Measurements from ENCODE around the gene KIF12.

Gene KIF12

DNA sequence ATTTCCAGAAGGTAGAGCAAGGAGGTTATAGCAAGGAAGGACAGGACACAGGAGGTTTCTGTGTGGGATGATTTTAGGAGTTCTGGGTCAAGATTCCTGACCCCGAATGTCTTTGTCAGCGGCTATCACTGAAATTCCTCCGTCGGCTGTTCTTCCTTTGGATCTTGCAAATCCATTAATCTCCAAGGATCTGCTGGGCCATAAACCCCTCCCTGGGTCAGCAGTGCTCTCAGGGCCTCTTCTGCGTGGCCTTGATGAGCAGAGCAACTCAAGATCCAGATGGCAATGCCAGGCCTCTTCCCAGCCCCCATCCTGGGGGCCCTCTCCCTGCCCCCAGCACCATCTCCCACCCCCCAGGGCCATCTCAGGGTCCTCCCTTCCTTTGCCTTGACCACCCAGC lies 40.0 kb upstream of the KIF12 start:
- FAIRE-seq (no peak), DNase-seq (ENCODE audit: insufficient read length, low spot score) (no peak)
- TF ChIP-seq, protein P1, sequence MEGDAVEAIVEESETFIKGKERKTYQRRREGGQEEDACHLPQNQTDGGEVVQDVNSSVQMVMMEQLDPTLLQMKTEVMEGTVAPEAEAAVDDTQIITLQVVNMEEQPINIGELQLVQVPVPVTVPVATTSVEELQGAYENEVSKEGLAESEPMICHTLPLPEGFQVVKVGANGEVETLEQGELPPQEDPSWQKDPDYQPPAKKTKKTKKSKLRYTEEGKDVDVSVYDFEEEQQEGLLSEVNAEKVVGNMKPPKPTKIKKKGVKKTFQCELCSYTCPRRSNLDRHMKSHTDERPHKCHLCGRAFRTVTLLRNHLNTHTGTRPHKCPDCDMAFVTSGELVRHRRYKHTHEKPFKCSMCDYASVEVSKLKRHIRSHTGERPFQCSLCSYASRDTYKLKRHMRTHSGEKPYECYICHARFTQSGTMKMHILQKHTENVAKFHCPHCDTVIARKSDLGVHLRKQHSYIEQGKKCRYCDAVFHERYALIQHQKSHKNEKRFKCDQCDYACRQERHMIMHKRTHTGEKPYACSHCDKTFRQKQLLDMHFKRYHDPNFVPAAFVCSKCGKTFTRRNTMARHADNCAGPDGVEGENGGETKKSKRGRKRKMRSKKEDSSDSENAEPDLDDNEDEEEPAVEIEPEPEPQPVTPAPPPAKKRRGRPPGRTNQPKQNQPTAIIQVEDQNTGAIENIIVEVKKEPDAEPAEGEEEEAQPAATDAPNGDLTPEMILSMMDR (IDR thresholded peaks at IDR 0.05; ENCODE audit: insufficient read depth, missing control alignments), result no peak

DNA sequence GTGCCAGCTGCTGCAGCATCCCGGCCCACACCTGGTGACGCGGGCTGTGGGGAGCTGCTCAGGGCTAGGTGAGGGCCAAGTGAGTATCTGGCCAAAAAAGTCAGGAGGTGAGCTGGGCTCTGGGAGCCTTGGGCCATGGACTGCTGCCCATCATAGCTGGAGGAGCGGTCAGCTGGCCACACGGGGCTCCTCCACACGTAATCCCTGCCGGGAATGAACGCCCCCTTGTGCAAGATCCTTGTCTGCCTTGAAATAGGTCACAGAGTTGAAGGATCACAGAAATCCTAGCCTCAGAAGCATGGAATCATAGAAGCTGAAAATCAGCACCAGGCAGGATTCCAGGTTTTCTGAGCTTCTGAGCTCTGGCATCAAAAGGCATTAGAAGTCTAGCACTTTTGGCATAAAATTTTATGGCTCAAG lies 39.5 kb upstream of the KIF12 start:
- FAIRE-seq, result no peak
- no peak for DNase-seq (ENCODE audit: insufficient read length, low spot score)
- TF ChIP-seq, protein P1 (IDR thresholded peaks at IDR 0.05; ENCODE audit: insufficient read depth, missing control alignments), result no peak

DNA sequence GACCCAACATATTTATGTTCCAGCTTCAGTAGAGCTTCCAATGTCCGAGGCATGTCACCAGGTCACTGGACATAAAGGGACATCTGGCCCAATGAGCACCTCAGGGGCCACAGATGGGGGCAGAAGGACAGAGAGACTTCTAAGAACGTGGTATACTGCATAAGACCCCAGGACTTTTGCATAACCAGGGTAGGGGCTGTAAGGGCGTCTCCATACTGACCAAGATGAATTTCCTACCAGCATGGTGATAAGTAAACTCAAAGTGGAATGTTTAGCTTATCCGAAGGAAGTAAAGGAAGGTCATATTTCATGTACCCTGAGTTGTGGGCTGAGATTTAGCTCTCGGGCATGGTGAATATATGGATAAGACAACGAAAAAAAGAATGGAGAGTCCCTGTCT lies 38.7 kb upstream of the KIF12 start:
- TF ChIP-seq, protein P1 (IDR thresholded peaks at IDR 0.05; ENCODE audit: insufficient read depth, missing control alignments), result no peak
- FAIRE-seq (no peak), DNase-seq (ENCODE audit: insufficient read length, low spot score) (no peak)

DNA sequence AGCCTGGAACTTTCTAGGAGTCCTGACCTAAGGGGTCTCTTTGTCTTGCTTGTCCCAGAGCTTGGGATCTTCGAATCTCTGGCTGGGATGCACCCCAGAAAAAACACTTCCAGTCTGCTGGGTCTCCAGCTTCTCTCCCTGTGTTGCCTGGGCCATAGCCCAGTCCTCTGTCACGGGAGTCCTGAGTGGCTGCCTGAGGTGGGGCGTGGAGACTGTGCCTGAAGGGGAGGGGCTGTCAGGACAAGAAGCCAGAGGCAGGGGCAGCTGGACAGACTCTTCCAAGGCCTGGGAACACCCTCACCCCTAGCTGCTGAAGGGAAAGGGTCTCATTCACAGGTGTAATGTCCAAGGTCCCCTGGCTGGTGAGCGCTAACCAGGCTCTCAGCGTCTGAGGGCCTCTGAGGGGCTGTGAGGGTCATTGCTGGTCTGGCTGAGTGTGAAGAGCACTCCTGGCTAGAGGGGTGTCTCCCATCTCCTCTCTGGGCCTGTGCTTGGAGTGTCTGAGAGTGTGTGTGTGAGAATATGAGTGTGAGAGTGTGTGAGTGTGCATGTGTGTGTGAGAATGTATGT lies 35.8 kb upstream of the KIF12 start:
- FAIRE-seq (no peak), DNase-seq (ENCODE audit: insufficient read length, low spot score) (no peak)
- TF ChIP-seq, protein P1 (IDR thresholded peaks at IDR 0.05; ENCODE audit: insufficient read depth, missing control alignments), result no peak

DNA sequence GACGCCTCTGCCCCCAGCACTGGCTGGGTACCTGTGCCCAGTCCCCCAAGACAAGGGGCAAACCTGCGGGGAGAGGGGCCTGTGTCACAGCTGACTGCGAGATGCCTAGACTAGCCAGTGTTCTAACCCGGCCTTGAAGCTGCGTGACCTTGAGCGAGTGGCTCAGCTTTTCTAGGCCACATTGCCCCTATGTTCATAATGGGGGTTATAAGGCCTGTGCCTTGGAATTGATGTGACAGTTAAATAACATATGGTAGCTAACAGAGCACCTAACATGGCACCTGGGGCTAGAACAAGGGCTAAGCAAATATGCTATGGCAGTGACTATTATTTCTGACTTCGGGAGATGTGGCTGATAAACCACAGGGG lies 33.4 kb upstream of the KIF12 start:
- FAIRE-seq (no peak), DNase-seq (ENCODE audit: insufficient read length, low spot score) (no peak)
- TF ChIP-seq, protein P1 (IDR thresholded peaks at IDR 0.05; ENCODE audit: insufficient read depth, missing control alignments), result no peak

DNA sequence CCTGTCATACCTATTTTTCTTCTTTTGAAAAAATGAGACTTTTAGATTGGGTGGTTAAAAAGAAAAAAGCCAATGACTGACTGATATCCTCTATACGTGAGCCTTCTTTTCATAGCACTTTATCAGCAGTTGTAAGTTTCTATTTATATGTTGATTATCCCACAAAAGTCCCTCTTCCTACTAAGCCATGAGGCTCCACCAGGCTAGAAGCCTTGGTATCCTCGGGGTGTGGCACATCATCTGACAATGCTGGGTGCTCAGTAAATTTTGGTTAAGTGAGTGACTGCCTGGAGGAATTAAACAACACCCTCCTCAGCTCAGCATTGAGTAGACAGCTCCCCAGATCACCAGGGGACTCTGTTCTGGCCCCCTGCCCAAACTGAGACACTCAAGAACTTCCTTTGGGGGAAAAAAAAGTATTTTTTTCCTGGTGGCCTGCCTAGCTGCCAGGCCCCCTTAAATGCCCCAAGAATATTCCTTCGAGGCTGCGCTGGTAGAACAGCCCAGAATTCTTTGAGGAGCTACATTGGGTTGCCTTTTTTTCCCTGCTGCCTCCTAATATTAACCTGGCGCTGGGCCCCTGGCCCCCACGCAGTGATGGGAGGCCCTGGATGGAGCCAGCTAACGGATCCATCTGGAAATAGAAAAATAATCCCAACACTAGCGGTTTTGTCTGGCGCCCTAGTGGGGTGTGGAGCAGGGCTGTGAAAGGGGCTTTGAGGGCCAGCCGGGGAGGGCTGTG lies 32.9 kb upstream of the KIF12 start:
- DNase-seq (ENCODE audit: insufficient read length, low spot score) (no peak), FAIRE-seq (no peak)
- TF ChIP-seq, protein P1 (IDR thresholded peaks at IDR 0.05; ENCODE audit: insufficient read depth, missing control alignments), result no peak

DNA sequence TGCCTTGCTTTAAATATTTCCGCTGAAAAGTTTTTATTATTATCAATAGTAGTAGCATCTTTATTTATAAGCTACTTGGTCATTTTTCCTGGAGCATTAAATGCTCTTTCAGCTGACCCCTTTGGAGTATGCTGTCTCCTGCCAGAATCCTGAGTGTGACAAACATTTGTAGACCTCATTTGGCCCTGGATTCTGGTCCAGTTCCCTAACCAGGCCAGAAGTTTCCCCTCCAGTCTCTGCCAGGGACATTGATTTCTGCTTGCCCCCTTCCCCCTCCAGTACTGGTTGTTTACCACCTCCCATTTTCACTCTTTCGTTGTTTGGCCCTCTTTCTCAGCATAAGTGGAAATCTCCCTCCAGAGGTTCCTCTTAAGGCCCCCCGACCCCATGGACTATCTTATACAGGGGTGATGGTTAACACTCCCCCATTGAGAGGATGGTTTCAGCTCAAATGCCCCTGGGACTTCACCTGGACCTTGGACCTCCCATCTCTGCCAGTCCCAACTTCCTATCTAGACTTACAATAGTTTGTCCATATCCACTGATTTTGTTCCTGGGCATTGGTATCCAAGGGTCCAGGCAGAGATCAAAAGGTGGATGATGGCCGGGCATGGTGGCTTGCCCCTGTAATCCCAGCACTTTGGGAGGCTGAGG lies 31.7 kb upstream of the KIF12 start:
- TF ChIP-seq, protein P1 (IDR thresholded peaks at IDR 0.05; ENCODE audit: insufficient read depth, missing control alignments), result no peak
- no peak for DNase-seq (ENCODE audit: insufficient read length, low spot score)
- FAIRE-seq, result no peak

Measured in D721Med (cell line).